PC-3 (cell line): Measurements from ENCODE around the gene R3HDM2. TPM values are rescaled to one million over a fixed set of nuclear protein-coding genes. Genes with fewer than 3 reads are reported as not detected.
"Not testable (repeated sequence)": the region's sequence is repeated elsewhere in the genome, so short reads cannot be mapped to it uniquely, and the experiment has no call there.

Source experiments
- ATAC-seq: fragments of 200-7000 bp; cut with Tn5 transposase; 2 replicates; pipeline ENCODE4 v1.9.1; 2020; ENCODE audit warnings: mild to moderate bottlenecking, moderate library complexity
- BruUV-seq: library from RNA; stranded (reverse); fragments of 400-500 nt; replicated peaks from 2 replicates; lab custom pipeline; 2021; lab: Mats Ljungman, UMichigan
- CTCF ChIA-PET: fragments of 300-600 bp; sonication (Branson Sonifier 250); formaldehyde crosslinking; loops from one replicate; lab custom pipeline; 2022; ENCODE audit warnings: antibody characterized with exemption; lab: Charles Lee
- POLR2A ChIA-PET: fragments of 300-600 bp; sonication (Branson Sonifier 250); formaldehyde crosslinking; loops from one replicate; lab custom pipeline; 2022; ENCODE audit warnings: antibody characterized with exemption; ENCODE audit not compliant: unreplicated experiment; lab: Charles Lee
- DNase-seq: peaks from one replicate; pipeline ENCODE4 v3.0.0-alpha.2; 2015
- H2AFZ ChIP-seq: fragments of 300-600 bp; sonication (generic); 2 replicates; pipeline ENCODE4 v1.6.0; 2016; ENCODE audit warnings: antibody characterized with exemption, low read length
- H3F3A ChIP-seq: fragments of 300-600 bp; sonication (generic); one replicate; pipeline ENCODE4 v1.6.0; 2017; ENCODE audit warnings: antibody characterized with exemption, low read length, control low read depth, mild to moderate bottlenecking; ENCODE audit not compliant: unreplicated experiment
- H3K27ac ChIP-seq: fragments of 300-600 bp; sonication (generic); 2 replicates; pipeline ENCODE4 v1.5.1; 2016; ENCODE audit warnings: mild to moderate bottlenecking, low read length
- H3K27me3 ChIP-seq: fragments of 300-600 bp; sonication (generic); 2 replicates; pipeline ENCODE4 v1.6.1; 2016; ENCODE audit warnings: low read length, mixed read lengths
- H3K36me3 ChIP-seq: fragments of 300-600 bp; sonication (generic); 2 replicates; pipeline ENCODE4 v1.6.1; 2016; ENCODE audit warnings: low read depth, mixed run types, low read length, mixed read lengths
- H3K4me1 ChIP-seq: fragments of 300-600 bp; sonication (generic); 2 replicates; pipeline ENCODE4 v1.5.1; 2016; ENCODE audit warnings: low read length; ENCODE audit not compliant: insufficient read depth
- H3K4me2 ChIP-seq: fragments of 300-600 bp; sonication (generic); 2 replicates; pipeline ENCODE4 v1.6.0; 2016; ENCODE audit warnings: low read length
- H3K4me3 ChIP-seq: fragments of 300-600 bp; sonication (generic); 2 replicates; pipeline ENCODE4 v1.5.1; 2016; ENCODE audit warnings: mild to moderate bottlenecking, low read length, mixed read lengths
- H3K79me2 ChIP-seq: fragments of 300-600 bp; sonication (generic); 2 replicates; pipeline ENCODE4 v1.6.1; 2017; ENCODE audit warnings: low read length, mixed read lengths
- H3K9ac ChIP-seq: fragments of 300-600 bp; sonication (generic); 2 replicates; pipeline ENCODE4 v1.6.0; 2016; ENCODE audit warnings: mild to moderate bottlenecking, low read length
- H3K9me2 ChIP-seq: fragments of 300-600 bp; sonication (generic); replicated peaks from 2 replicates; pipeline ENCODE4 v1.6.1; 2016; ENCODE audit warnings: mixed run types, low read length, mixed read lengths
- H3K9me3 ChIP-seq: fragments of 300-600 bp; sonication (generic); 2 replicates; pipeline ENCODE4 v1.6.1; 2016; ENCODE audit warnings: low read length, mixed read lengths
- H4K20me1 ChIP-seq: fragments of 300-600 bp; sonication (generic); 2 replicates; pipeline ENCODE4 v1.6.1; 2016; ENCODE audit warnings: low read length, mixed read lengths
- EZH2 ChIP-seq: fragments of 300-600 bp; sonication (generic); IDR thresholded peaks from one replicate; pipeline ENCODE4 v1.6.1; 2017; ENCODE audit warnings: antibody characterized with exemption, mild to moderate bottlenecking, low read length; ENCODE audit not compliant: unreplicated experiment
- EZH2phosphoT487 ChIP-seq: fragments of 300-600 bp; sonication (generic); IDR thresholded peaks from 2 replicates; pipeline ENCODE4 v1.6.1; 2018; ENCODE audit warnings: mild to moderate bottlenecking, antibody characterized with exemption, low read length, borderline replicate concordance
- intact Hi-C: fragments of 100-400 bp; cut with micrococcal nuclease; formaldehyde crosslinking; loops from 2 replicates; pipeline ENCODE4 v1.9.0; 2023
- total RNA-seq: library from RNA; depleted of rRNA; stranded (reverse); fragments of >200 nt; gene quantifications from 2 replicates; pipeline ENCODE4 v1.2.3, GENCODE V29; 2014
- TF ChIP-seq, protein P1 (sequence below): fragments of 300-600 bp; sonication (generic); conservative IDR thresholded peaks from 2 replicates; pipeline ENCODE4 v1.5.1; 2017; ENCODE audit warnings: antibody characterized with exemption, low read depth, mild to moderate bottlenecking, low read length

The R3HDM2 gene
- total RNA-seq, 1 experiment from 2014 or later = 14.0 TPM

DNA sequence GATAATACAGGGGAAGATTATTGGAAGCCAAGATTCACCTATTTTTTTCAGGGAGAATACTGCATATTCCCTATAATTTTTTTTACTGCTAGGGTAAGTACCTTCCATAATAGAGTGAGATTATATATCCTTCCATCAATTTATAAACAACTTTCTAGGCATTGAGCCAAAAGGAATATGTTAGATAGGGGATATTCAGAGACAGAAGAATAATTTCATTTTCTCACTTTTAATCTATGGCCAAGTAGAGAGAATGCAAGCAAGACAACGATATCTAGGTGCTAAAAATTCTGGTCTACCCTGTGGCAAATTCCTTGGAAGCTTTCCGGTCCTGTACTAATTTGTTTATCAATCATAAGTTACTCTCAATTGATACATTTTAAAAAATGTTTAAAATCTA lies 110.2 kb downstream of the R3HDM2 start:
- ChIA-PET POLR2A (interaction anchor here (0.6 kb wide), 1 partner anchor 23 kb away, joined by 5 read pairs; no protein-coding TSS in a partner anchor), CTCF (no interaction called here)
- no peak overlapping the region for H3K27ac ChIP-seq
- H4K20me1 ChIP-seq = no peaks in the 10 kb centered on the region
- no peak overlapping the region for H3K9ac ChIP-seq
- H3K4me3 ChIP-seq = no peak overlapping the region
- DNase-seq (no peak), ATAC-seq (no peak)
- no TSS peak for BruUV-seq
- H3K36me3 ChIP-seq = no peaks in the 10 kb centered on the region
- no peaks in the 10 kb centered on the region for H3K9me2 ChIP-seq
- TF ChIP-seq, protein P1, sequence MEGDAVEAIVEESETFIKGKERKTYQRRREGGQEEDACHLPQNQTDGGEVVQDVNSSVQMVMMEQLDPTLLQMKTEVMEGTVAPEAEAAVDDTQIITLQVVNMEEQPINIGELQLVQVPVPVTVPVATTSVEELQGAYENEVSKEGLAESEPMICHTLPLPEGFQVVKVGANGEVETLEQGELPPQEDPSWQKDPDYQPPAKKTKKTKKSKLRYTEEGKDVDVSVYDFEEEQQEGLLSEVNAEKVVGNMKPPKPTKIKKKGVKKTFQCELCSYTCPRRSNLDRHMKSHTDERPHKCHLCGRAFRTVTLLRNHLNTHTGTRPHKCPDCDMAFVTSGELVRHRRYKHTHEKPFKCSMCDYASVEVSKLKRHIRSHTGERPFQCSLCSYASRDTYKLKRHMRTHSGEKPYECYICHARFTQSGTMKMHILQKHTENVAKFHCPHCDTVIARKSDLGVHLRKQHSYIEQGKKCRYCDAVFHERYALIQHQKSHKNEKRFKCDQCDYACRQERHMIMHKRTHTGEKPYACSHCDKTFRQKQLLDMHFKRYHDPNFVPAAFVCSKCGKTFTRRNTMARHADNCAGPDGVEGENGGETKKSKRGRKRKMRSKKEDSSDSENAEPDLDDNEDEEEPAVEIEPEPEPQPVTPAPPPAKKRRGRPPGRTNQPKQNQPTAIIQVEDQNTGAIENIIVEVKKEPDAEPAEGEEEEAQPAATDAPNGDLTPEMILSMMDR = no peak
- TF ChIP-seq EZH2phosphoT487 = no peak
- no peak for TF ChIP-seq EZH2
- H3K4me2 ChIP-seq = no peak overlapping the region
- intact Hi-C loops = no loop called here
- H3K9me3 ChIP-seq = no peaks in the 10 kb centered on the region
- no peaks in the 10 kb centered on the region for H3K27me3 ChIP-seq
- H3K79me2 ChIP-seq = no peaks in the 10 kb centered on the region
- peaks cover 6% of the 10 kb centered on the region; the same call in 1 of the 2 replicates for H3K4me1 ChIP-seq
- H3F3A ChIP-seq = no peaks in the 10 kb centered on the region
- H2AFZ ChIP-seq = no peak overlapping the region

DNA sequence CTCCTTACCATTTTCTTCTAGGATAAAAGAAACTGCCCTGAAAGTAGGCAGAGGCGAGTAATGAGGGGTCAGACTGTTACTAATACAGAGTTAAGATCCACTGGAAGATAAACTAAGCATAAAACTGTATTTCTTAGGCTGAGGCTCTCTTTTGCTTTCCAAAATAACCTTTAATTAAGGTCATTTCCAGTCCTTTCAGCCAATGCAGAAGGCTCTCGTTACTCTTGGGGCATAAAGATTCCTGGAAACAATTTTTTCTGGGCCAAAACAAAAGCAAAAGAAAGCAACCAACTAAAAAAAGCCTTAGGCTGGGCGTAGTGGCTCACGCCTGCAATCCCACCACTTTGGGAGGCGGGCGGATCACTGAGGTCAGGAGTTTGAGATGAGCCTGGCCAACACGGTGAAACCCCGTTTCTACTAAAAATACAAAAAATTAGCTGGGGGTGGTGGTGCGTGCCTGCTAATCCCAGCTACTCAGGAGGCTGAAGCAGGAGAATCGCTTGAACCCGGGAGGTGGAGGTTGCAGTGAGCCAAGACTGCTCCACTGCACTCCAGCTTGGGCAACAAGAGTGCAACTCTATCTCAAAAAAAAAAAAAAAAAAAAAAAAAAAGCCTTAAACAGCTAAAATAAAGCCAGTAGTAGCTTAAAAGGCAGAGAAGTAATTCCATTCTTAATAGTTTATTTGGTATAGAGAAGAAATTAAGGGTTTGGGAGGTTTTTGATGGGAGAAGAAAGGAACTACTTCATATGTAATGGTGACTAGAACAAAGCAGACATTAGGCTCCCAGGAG lies 111.0 kb downstream of the R3HDM2 start:
- Histone ChIP-seq H3K9ac (no peak overlapping the region), H3K4me1 (peaks cover 6% of the 10 kb centered on the region; the same call in 1 of the 2 replicates), H2AFZ (no peak overlapping the region), H4K20me1 (no peaks in the 10 kb centered on the region), H3K9me3 (no peaks in the 10 kb centered on the region), H3F3A (no peaks in the 10 kb centered on the region), H3K27me3 (no peaks in the 10 kb centered on the region), H3K27ac (no peak overlapping the region), H3K4me2 (no peak overlapping the region), H3K79me2 (no peaks in the 10 kb centered on the region), H3K9me2 (no peaks in the 10 kb centered on the region), H3K36me3 (no peaks in the 10 kb centered on the region), H3K4me3 (no peak overlapping the region)
- TF ChIP-seq, protein P1 = no peak
- TF ChIP-seq EZH2 (no peak), EZH2phosphoT487 (no peak)
- ChIA-PET CTCF (interaction anchor here (0.7 to 1.4 kb wide), 3 partner anchors 13 to 139 kb away, joined by 3 to 4 read pairs (median 4); partner anchors contain the start of gene GLI1), POLR2A (interaction anchor here (0.6 kb wide), 2 partner anchors 23 to 24 kb away, joined by 5 read pairs; no protein-coding TSS in a partner anchor)
- no peak for DNase-seq
- intact Hi-C loops = loop anchor here (10.0 kb wide), 1 partner anchor 45 kb away; no protein-coding TSS in a partner anchor
- no TSS peak for BruUV-seq
- no peak; the same call in 1 of the 2 replicates for ATAC-seq

DNA sequence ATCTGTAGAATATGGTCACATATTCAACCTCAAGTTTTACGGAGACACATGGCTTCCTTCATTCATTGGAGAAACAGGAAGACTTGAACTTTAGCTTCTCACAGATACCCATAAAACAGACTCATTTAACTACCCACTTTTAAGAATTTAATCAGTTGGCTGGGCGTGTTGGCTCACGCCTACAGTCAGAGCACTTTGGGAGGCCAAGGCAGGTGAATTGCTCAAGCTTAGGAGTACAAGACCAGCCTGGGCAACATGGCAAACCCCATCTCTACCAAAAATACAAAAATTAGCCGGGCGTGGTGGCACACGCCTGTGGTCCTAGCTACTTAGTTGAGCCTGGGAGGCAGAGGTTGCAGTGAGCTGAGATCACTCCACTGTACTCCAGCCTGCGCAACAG lies 115.2 kb downstream of the R3HDM2 start:
- ATAC-seq (no peak), DNase-seq (no peak)
- ChIA-PET POLR2A (no interaction called here), CTCF (no interaction called here)
- Histone ChIP-seq H3K4me1 (peaks cover 9% of the 10 kb centered on the region; the same call in 1 of the 2 replicates), H2AFZ (no peak overlapping the region), H3K36me3 (no peaks in the 10 kb centered on the region), H3K79me2 (no peaks in the 10 kb centered on the region), H3K4me3 (no peak overlapping the region), H3K9me3 (no peaks in the 10 kb centered on the region), H4K20me1 (no peaks in the 10 kb centered on the region), H3F3A (no peaks in the 10 kb centered on the region), H3K27me3 (no peaks in the 10 kb centered on the region), H3K4me2 (no peak overlapping the region), H3K9me2 (no peaks in the 10 kb centered on the region), H3K9ac (no peak overlapping the region), H3K27ac (no peak overlapping the region)
- no TSS peak for BruUV-seq
- TF ChIP-seq EZH2 (no peak), EZH2phosphoT487 (no peak)
- TF ChIP-seq, protein P1 = no peak
- intact Hi-C loops = loop anchor here (10.0 kb wide), 1 partner anchor 49 kb away; no protein-coding TSS in a partner anchor

DNA sequence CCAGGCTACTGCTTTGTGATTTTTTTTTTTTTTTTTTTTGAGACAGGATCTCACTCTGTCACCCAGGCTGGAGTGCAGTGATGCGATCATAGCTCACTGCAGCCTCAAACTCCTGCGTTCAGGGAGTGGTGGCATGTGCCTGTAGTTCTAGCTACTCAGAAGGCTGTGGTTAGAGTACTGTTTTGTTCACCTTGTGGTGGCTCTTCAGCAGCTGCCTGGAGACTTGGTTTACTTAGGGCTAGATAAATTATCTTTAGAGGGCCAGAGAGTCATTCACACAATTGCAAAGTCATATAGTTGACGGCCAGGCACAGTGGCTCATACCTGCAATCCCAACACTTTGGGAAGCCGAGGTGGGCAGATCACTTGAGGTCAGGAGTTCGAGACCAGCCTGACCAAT lies 118.6 kb downstream of the R3HDM2 start:
- CTCF ChIA-PET, H2AFZ ChIP-seq, H4K20me1 ChIP-seq, BruUV-seq, H3K9me2 ChIP-seq, H3K27ac ChIP-seq, H3K9ac ChIP-seq, H3K79me2 ChIP-seq, H3K9me3 ChIP-seq, ATAC-seq, POLR2A ChIA-PET, H3K4me3 ChIP-seq, H3K36me3 ChIP-seq, DNase-seq, H3F3A ChIP-seq, H3K4me2 ChIP-seq, H3K27me3 ChIP-seq: not testable (repeated sequence)
- intact Hi-C loops = loop anchor here (10.0 kb wide), 1 partner anchor 53 kb away; no protein-coding TSS in a partner anchor
- H3K4me1 ChIP-seq = peaks cover 30% of the 10 kb centered on the region
